HUDEP-2 (cell line): Measurements from ENCODE around the gene SLC28A2.

Source experiments
- DNase-seq, 76 experiments: peaks; one replicate each; lab custom pipeline; 2025; ENCODE audit not compliant: unreplicated experiment in 76 of 76; lab: John Stamatoyannopoulos, UW

The SLC28A2 gene

GRCh38 chr15:45320581-45321205 lies 68.7 kb downstream of the SLC28A2 start:
- DNase-seq: no peak

- no peak for DNase-seq
These were observed 74.2 kb downstream of the SLC28A2 start for GRCh38 chr15:45326280-45326679.

GRCh38 chr15:45326741-45327140 lies 74.7 kb downstream of the SLC28A2 start:
- DNase-seq: no peak
